Brain microvascular endothelial cell (primary cell): ENCODE data around the gene DNAJC17.

ENCODE experiments used
- DNase-seq: peaks from one replicate; pipeline ENCODE4 v3.0.0-alpha.2; 2020
- H3K27ac ChIP-seq: fragments of 250-450 bp; sonication (Bioruptor Pico); 2 replicates; pipeline ENCODE4 v1.5.1; 2020; ENCODE audit warnings: mild to moderate bottlenecking, moderate library complexity
- H3K27me3 ChIP-seq: fragments of 250-450 bp; sonication (Bioruptor Pico); replicated peaks from 2 replicates; pipeline ENCODE4 v1.5.1; 2020; ENCODE audit warnings: mild to moderate bottlenecking
- H3K36me3 ChIP-seq: fragments of 250-450 bp; sonication (Bioruptor Pico); replicated peaks from 2 replicates; pipeline ENCODE4 v1.5.1; 2020; ENCODE audit warnings: mild to moderate bottlenecking
- H3K4me3 ChIP-seq: 2 replicates; pipeline ENCODE4 v1.5.1; 2011; ENCODE audit warnings: low read depth, mild to moderate bottlenecking, control low read depth, low read length, moderate library complexity
- in situ Hi-C: cut with HindIII; loops from 2 replicates; pipeline ENCODE4 v1.10.0; 2017; ENCODE audit warnings: low sequenced_read_pairs, low pct_ligation_motif_present
- TF ChIP-seq, protein P1 (sequence below): IDR thresholded peaks from 2 replicates; pipeline ENCODE4 v1.5.1; 2011; ENCODE audit warnings: low read depth, mild to moderate bottlenecking, moderate library complexity, low read length, control low read depth, inconsistent platforms; ENCODE audit errors: missing control alignments

DNAJC17 gene

GRCh38 chr15:40723919-40724318 lies 83.4 kb downstream of the DNAJC17 start:
- no peak overlapping the region for H3K4me3 ChIP-seq
- no peak overlapping the region for H3K27ac ChIP-seq
- TF ChIP-seq, protein P1, sequence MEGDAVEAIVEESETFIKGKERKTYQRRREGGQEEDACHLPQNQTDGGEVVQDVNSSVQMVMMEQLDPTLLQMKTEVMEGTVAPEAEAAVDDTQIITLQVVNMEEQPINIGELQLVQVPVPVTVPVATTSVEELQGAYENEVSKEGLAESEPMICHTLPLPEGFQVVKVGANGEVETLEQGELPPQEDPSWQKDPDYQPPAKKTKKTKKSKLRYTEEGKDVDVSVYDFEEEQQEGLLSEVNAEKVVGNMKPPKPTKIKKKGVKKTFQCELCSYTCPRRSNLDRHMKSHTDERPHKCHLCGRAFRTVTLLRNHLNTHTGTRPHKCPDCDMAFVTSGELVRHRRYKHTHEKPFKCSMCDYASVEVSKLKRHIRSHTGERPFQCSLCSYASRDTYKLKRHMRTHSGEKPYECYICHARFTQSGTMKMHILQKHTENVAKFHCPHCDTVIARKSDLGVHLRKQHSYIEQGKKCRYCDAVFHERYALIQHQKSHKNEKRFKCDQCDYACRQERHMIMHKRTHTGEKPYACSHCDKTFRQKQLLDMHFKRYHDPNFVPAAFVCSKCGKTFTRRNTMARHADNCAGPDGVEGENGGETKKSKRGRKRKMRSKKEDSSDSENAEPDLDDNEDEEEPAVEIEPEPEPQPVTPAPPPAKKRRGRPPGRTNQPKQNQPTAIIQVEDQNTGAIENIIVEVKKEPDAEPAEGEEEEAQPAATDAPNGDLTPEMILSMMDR, result no peak
- H3K36me3 ChIP-seq, result no peaks in the 10 kb centered on the region
- no peak for DNase-seq
- in situ Hi-C loops, result no loop called here
- no peaks in the 10 kb centered on the region for H3K27me3 ChIP-seq

GRCh38 chr15:40722934-40723333 lies 84.3 kb downstream of the DNAJC17 start:
- no peaks in the 10 kb centered on the region for H3K36me3 ChIP-seq

DNA sequence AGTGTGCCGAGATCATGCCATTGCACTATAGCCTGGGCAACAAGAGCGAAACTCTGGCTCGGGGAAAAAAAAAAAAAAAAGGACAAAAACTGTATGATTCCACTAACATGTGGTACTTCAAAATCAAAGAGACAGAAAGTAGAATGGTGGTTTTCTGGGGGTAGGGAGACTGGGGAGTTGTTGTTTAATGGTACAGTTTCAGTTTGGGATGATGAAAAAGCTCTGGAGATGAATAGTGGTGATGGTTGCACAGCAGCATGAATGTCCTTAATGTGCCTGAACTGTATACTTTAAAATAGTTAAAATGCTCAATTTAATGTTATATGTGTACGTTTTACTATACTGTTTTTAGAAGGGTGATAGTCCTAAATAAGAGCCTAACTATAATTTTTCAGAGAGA lies 84.9 kb downstream of the DNAJC17 start:
- no peak for DNase-seq
- Histone ChIP-seq H3K27ac (no peak overlapping the region), H3K36me3 (no peaks in the 10 kb centered on the region), H3K27me3 (no peaks in the 10 kb centered on the region), H3K4me3 (no peak overlapping the region)
- TF ChIP-seq, protein P1, result no peak
- in situ Hi-C loops, result no loop called here

More at GRCh38 chr15:40722934-40723333, 84.3 kb downstream of the DNAJC17 start:
- in situ Hi-C loops, result no loop called here
- H3K4me3 ChIP-seq, result no peak overlapping the region
- no peaks in the 10 kb centered on the region for H3K27me3 ChIP-seq
- TF ChIP-seq, protein P1, result no peak
- H3K27ac ChIP-seq, result no peak overlapping the region
- DNase-seq, result no peak

GRCh38 chr15:40721701-40722100 lies 85.6 kb downstream of the DNAJC17 start:
- TF ChIP-seq, protein P1, result no peak
- no peaks in the 10 kb centered on the region for H3K36me3 ChIP-seq
- H3K4me3 ChIP-seq, result no peak overlapping the region
- H3K27ac ChIP-seq, result no peak overlapping the region
- in situ Hi-C loops, result no loop called here
- no peaks in the 10 kb centered on the region for H3K27me3 ChIP-seq
- DNase-seq, result no peak

GRCh38 chr15:40716165-40716564 lies 91.1 kb downstream of the DNAJC17 start:
- no peaks in the 10 kb centered on the region for H3K27me3 ChIP-seq
- DNase-seq, result no peak
- no peaks in the 10 kb centered on the region for H3K36me3 ChIP-seq
- no peak overlapping the region for H3K27ac ChIP-seq
- in situ Hi-C loops, result no loop called here
- TF ChIP-seq, protein P1, result no peak
- H3K4me3 ChIP-seq, result no peak overlapping the region
